SK-N-SH (cell line): ENCODE data around the gene HOXC4. TPM values are rescaled to one million over a fixed set of nuclear protein-coding genes. Genes with fewer than 3 reads are reported as not detected.

Experiments
- CTCF ChIA-PET: fragments of 300-600, 350-600 bp; formaldehyde crosslinking; extraction: SDS; loops from one replicate; lab custom pipeline; 2021; lab: Yijun Ruan, JAX
- POLR2A ChIA-PET: fragments of 350-600 bp; sonication (Branson Sonifier 250); formaldehyde crosslinking; extraction: SDS; loops from one replicate; lab custom pipeline; 2020; ENCODE audit warnings: antibody characterized with exemption, inconsistent platforms; lab: Yijun Ruan, JAX
- DNase-seq: peaks from one replicate; pipeline ENCODE4 v3.0.0; 2012
- H2AFZ ChIP-seq: fragments of 200-600 bp; sonication (generic); 2 replicates; pipeline ENCODE4 v1.8.1; 2016; ENCODE audit warnings: antibody characterized with exemption, mild to moderate bottlenecking, low read depth
- H3F3A ChIP-seq: fragments of 200-600 bp; sonication (generic); replicated peaks from 2 replicates; pipeline ENCODE3; 2016; ENCODE audit warnings: antibody characterized with exemption, mild to moderate bottlenecking; ENCODE audit not compliant: insufficient read depth
- H3K27ac ChIP-seq, 2 experiments: fragments of 200-500 bp in 1 of 2; fragments of 200-600 bp in 1 of 2; sonication (Bioruptor generic) in 1 of 2; sonication (generic), shearing (Covaris generic) in 1 of 2; 2 replicates each; pipeline versions ENCODE4 v1.5.1 to v1.6.1; 2014 to 2016; ENCODE audit warnings: low read depth in 2 of 2, inconsistent platforms in 1 of 2, low read length in 1 of 2, mild to moderate bottlenecking in 1 of 2, mixed read lengths in 1 of 2
- H3K27me3 ChIP-seq: fragments of 200-600 bp; sonication (generic), shearing (Covaris generic); 2 replicates; pipeline ENCODE4 v1.6.1; 2016; ENCODE audit warnings: mixed run types; ENCODE audit not compliant: insufficient read depth
- H3K36me3 ChIP-seq, 2 experiments: fragments of 200-500 bp in 1 of 2; fragments of 200-600 bp in 1 of 2; sonication (Bioruptor generic) in 1 of 2; sonication (generic) in 1 of 2; replicated peaks in 1 of 2; 2 replicates each; pipeline versions ENCODE3 to v1.5.1; 2014 to 2016; ENCODE audit warnings: low read length in 1 of 2, mild to moderate bottlenecking in 1 of 2; ENCODE audit not compliant: insufficient read depth in 2 of 2, control insufficient read depth in 1 of 2
- H3K4me1 ChIP-seq, 2 experiments: fragments of 200-500 bp in 1 of 2; fragments of 200-600 bp in 1 of 2; sonication (Bioruptor generic) in 1 of 2; sonication (generic), shearing (Covaris generic) in 1 of 2; 2 replicates each; pipeline versions ENCODE4 v1.5.1 to v1.6.1; 2014 to 2016; ENCODE audit warnings: low read depth in 1 of 2, low read length in 1 of 2, mixed run types in 1 of 2; ENCODE audit not compliant: insufficient read depth in 2 of 2, control insufficient read depth in 1 of 2
- H3K4me2 ChIP-seq: fragments of 200-600 bp; sonication (generic), shearing (Covaris generic); 2 replicates; pipeline ENCODE4 v1.6.1; 2017; ENCODE audit warnings: mixed run types
- H3K4me3 ChIP-seq, 2 experiments: fragments of 200-500 bp in 1 of 2; fragments of 200-600 bp in 1 of 2; sonication (Bioruptor generic) in 1 of 2; sonication (generic), shearing (Covaris generic) in 1 of 2; 2 replicates each; pipeline versions ENCODE4 v1.5.1 to v1.8.1; 2014 to 2016; ENCODE audit warnings: low read depth in 2 of 2, inconsistent platforms in 1 of 2, low read length in 1 of 2, mild to moderate bottlenecking in 1 of 2, mixed read lengths in 1 of 2, moderate library complexity in 1 of 2
- H3K79me2 ChIP-seq: fragments of 200-600 bp; sonication (generic); 2 replicates; pipeline ENCODE4 v1.8.1; 2017; ENCODE audit warnings: mild to moderate bottlenecking; ENCODE audit not compliant: insufficient read depth
- H3K9ac ChIP-seq: fragments of 200-600 bp; sonication (generic); 2 replicates; pipeline ENCODE4 v1.6.1; 2017; ENCODE audit warnings: mixed run types
- H3K9me2 ChIP-seq: fragments of 200-600 bp; sonication (generic); 2 replicates; pipeline ENCODE4 v1.6.1; 2017; ENCODE audit warnings: mixed run types
- H3K9me3 ChIP-seq: fragments of 200-600 bp; sonication (generic); 2 replicates; pipeline ENCODE4 v1.6.1; 2017; ENCODE audit warnings: mixed run types, mild to moderate bottlenecking, moderate library complexity
- H4K20me1 ChIP-seq: fragments of 200-600 bp; sonication (generic); 2 replicates; pipeline ENCODE4 v1.6.1; 2017; ENCODE audit warnings: mild to moderate bottlenecking, mixed run types; ENCODE audit not compliant: insufficient read depth
- CTCF ChIP-seq: fragments of 200-600 bp; sonication (generic); IDR thresholded peaks from 2 replicates; pipeline ENCODE4 v1.6.1; 2017; ENCODE audit warnings: antibody characterized with exemption, mild to moderate bottlenecking, moderate library complexity
- ELF1 ChIP-seq: IDR thresholded peaks from 2 replicates; pipeline ENCODE4 v1.4.0; 2012
- EP300 ChIP-seq, 2 experiments: IDR thresholded peaks; 2 replicates each; pipeline versions ENCODE4 v1.4.0 to v1.6.1; 2012; ENCODE audit warnings: borderline replicate concordance in 1 of 2, low read depth in 1 of 2, low read length in 1 of 2
- EZH2phosphoT487 ChIP-seq: fragments of 200-600 bp; sonication (generic); IDR thresholded peaks from 2 replicates; pipeline ENCODE4 v1.6.1; 2017; ENCODE audit warnings: low read depth, mixed run types, mild to moderate bottlenecking, antibody characterized with exemption, moderate library complexity, borderline replicate concordance
- FOXJ3 ChIP-seq: sonication (generic); formaldehyde crosslinking; IDR thresholded peaks from 2 replicates; pipeline ENCODE4 v1.5.1; 2020; ENCODE audit warnings: mild to moderate bottlenecking, missing genetic modification reagents
- GATA2 ChIP-seq: sonication (generic); formaldehyde crosslinking; IDR thresholded peaks from 2 replicates; pipeline ENCODE4 v1.5.0; 2020; ENCODE audit warnings: mild to moderate bottlenecking, missing genetic modification reagents
- JUND ChIP-seq: IDR thresholded peaks from 2 replicates; pipeline ENCODE4 v1.4.0; 2012
- RCOR1 ChIP-seq: fragments of 150-350 bp; IDR thresholded peaks from 2 replicates; pipeline ENCODE4 v1.6.1; 2017; ENCODE audit warnings: antibody characterized with exemption, low read length
- SIN3A ChIP-seq: IDR thresholded peaks from 2 replicates; pipeline ENCODE4 v1.6.1; 2012; ENCODE audit warnings: low read depth, mild to moderate bottlenecking, low read length, moderate library complexity, borderline replicate concordance
- TAF1 ChIP-seq: IDR thresholded peaks from 2 replicates; pipeline ENCODE4 v1.6.1; 2012; ENCODE audit warnings: low read depth, mild to moderate bottlenecking, low read length, moderate library complexity, borderline replicate concordance
- YY1 ChIP-seq: IDR thresholded peaks from 2 replicates; pipeline ENCODE4 v1.4.0; 2012; ENCODE audit warnings: low read depth, mild to moderate bottlenecking
- WGBS: methylation state at CpG from one replicate; pipeline ENCODE4 v1.1.6; 2017; ENCODE audit warnings: low lambda C conversion rate; 5-methylcytosine and 5-hydroxymethylcytosine counted together
- polyA plus RNA-seq, 3 experiments: library from polyadenylated mRNA; depleted of rRNA; stranded (reverse); fragments of >200 nt; gene quantifications; 2 replicates each; pipeline ENCODE4 v1.2.3, GENCODE V29; 2012
- TF ChIP-seq, protein P1 (sequence below): IDR thresholded peaks from 2 replicates; pipeline ENCODE4 v1.4.0; 2012; ENCODE audit warnings: low read depth, borderline replicate concordance
- TF ChIP-seq, protein P2 (sequence below): IDR thresholded peaks from 2 replicates; pipeline ENCODE4 v1.4.0; 2012; ENCODE audit warnings: low read depth, borderline replicate concordance
- TF ChIP-seq, protein P3 (sequence below): IDR thresholded peaks from 2 replicates; pipeline ENCODE4 v1.6.1; 2012; ENCODE audit warnings: mild to moderate bottlenecking, low read depth, low read length, moderate library complexity

Gene HOXC4
- polyA plus RNA-seq, 1 of the 3 experiments (the other 2 are of a cell fraction) = 3.7 TPM

DNA sequence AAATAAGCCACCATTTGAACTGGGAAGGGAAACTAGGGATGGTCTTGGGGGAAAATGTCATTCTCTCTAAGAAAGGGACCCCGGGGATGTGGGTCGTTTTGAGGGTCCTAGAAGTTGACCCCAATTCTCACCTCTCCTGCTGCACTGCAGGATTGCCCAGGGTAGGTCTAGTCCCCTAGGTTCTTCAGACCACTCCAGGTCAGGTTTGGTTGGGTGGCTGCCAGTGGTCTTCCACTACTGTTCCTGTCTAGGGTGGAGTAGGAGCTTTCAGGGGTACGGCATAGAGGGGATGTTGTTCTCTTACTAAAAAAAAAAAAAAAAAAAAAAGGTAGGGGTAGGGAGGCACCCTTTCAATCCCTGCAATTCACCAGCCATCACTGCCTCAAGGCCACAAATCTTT, 37.6 kb upstream of the HOXC4 start:
- POLR2A ChIA-PET = interaction anchor here (0.7 kb wide), 1 partner anchor 88 kb away, joined by 4 read pairs; no protein-coding TSS in a partner anchor
- Histone ChIP-seq H3K4me3 (peak overlapping the region; percentile 46 to 69; a peak in 3 of 4 replicates), H3K27ac (peak overlapping the region; percentile 89 to 99; a peak in 3 of 4 replicates)

DNA sequence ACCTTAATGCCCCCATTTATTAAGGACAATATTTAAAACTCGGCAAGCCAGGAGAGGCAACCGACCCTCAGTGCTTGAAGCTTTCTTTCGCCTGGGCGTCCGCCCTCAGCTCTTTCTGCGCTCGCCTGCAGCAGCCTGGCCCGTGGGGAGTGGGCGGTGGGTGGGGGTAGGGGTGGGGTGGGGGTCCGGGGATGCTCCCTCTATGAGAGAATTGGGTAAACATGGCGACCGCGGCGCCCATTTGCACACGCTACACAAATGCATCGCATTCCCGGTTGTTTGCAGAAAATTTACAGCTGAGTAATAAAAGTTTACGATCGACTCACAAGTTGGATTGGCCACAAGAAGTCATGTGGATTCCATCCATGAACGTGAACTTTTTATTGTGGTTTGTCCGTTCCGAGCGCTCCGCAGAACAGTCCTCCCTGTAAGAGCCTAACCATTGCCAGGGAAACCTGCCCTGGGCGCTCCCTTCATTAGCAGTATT, 37.1 kb upstream of the HOXC4 start:
- Histone ChIP-seq H3K27ac (peak overlapping the region; percentile 89 to 99), H4K20me1 (no peaks in the 10 kb centered on the region), H3K27me3 (no peaks in the 10 kb centered on the region), H3K79me2 (peaks cover 10% of the 10 kb centered on the region; the same call in 1 of the 2 replicates), H3K4me3 (peak overlapping the region; percentile 69 to 85), H3K9me2 (no peaks in the 10 kb centered on the region), H3K9ac (peak overlapping the region; percentile 98; the same call in 1 of the 2 replicates), H3K4me2 (peak overlapping the region; percentile 99), H3F3A (peaks cover 17% of the 10 kb centered on the region), H3K9me3 (no peaks in the 10 kb centered on the region), H3K36me3 (no peaks in the 10 kb centered on the region), H2AFZ (peak overlapping the region; percentile 94; the same call in 1 of the 2 replicates), H3K4me1 (peaks cover 7 to 36% of the 10 kb centered on the region in 2 experiments; a peak in 2 of 4 replicates)
- POLR2A ChIA-PET = interaction anchor here (0.7 to 1.8 kb wide), 3 partner anchors 8 to 88 kb away, joined by 3 to 11 read pairs (median 4); partner anchors contain the start of genes HOXC8 and HOXC9
- CTCF ChIA-PET = interaction anchor here (0.6 to 24.5 kb wide), 16 partner anchors 10 to 427 kb away, joined by 3 to 568 read pairs (median 5); partner anchors contain the start of genes HOXC10, HOXC4, HOXC5 and HOXC9
- 18% methylated on average over 23 of the region's 25 CpGs for WGBS
- no peak for DNase-seq
- TF ChIP-seq JUND = no peak
- TF ChIP-seq CTCF = no peak
- no peak for TF ChIP-seq EP300 (IDR thresholded peaks at IDR 0.05; ENCODE audit: borderline replicate concordance in 1 of 2, low read depth in 1 of 2, low read length in 1 of 2)
- no peak; the same call in 1 of the 2 replicates for TF ChIP-seq SIN3A
- TF ChIP-seq GATA2 (CRISPR knock-in tag) = no peak
- TF ChIP-seq YY1 = peak; percentile 80; the same call in 1 of the 2 replicates
- TF ChIP-seq, protein P1, sequence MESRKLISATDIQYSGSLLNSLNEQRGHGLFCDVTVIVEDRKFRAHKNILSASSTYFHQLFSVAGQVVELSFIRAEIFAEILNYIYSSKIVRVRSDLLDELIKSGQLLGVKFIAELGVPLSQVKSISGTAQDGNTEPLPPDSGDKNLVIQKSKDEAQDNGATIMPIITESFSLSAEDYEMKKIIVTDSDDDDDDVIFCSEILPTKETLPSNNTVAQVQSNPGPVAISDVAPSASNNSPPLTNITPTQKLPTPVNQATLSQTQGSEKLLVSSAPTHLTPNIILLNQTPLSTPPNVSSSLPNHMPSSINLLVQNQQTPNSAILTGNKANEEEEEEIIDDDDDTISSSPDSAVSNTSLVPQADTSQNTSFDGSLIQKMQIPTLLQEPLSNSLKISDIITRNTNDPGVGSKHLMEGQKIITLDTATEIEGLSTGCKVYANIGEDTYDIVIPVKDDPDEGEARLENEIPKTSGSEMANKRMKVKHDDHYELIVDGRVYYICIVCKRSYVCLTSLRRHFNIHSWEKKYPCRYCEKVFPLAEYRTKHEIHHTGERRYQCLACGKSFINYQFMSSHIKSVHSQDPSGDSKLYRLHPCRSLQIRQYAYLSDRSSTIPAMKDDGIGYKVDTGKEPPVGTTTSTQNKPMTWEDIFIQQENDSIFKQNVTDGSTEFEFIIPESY = no peak
- peak; percentile 56; the same call in 1 of the 2 replicates for TF ChIP-seq TAF1
- no peak for TF ChIP-seq RCOR1
- TF ChIP-seq EZH2phosphoT487 = no peak
- TF ChIP-seq, protein P2, sequence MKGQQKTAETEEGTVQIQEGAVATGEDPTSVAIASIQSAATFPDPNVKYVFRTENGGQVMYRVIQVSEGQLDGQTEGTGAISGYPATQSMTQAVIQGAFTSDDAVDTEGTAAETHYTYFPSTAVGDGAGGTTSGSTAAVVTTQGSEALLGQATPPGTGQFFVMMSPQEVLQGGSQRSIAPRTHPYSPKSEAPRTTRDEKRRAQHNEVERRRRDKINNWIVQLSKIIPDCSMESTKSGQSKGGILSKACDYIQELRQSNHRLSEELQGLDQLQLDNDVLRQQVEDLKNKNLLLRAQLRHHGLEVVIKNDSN = peak; percentile 28; the same call in 1 of the 2 replicates
- TF ChIP-seq FOXJ3 (CRISPR knock-in tag) = no peak
- no peak for TF ChIP-seq ELF1

More for the DNA sequence above, 37.6 kb upstream of the HOXC4 start:
- Histone ChIP-seq H3K9me2 (no peaks in the 10 kb centered on the region), H3K36me3 (no peaks in the 10 kb centered on the region), H3F3A (peaks cover 17% of the 10 kb centered on the region), H3K27me3 (no peaks in the 10 kb centered on the region), H3K4me2 (peak overlapping the region; percentile 70; the same call in 1 of the 2 replicates), H3K4me1 (peaks cover 7 to 33% of the 10 kb centered on the region in 2 experiments; a peak in 2 of 4 replicates), H3K9me3 (no peaks in the 10 kb centered on the region), H2AFZ (peak overlapping the region; percentile 94; the same call in 1 of the 2 replicates), H3K79me2 (peaks cover 10% of the 10 kb centered on the region; the same call in 1 of the 2 replicates), H4K20me1 (no peaks in the 10 kb centered on the region), H3K9ac (peak overlapping the region; percentile 98; the same call in 1 of the 2 replicates)
- CTCF ChIA-PET = interaction anchor here (0.6 to 24.5 kb wide), 13 partner anchors 10 to 428 kb away, joined by 3 to 568 read pairs (median 7); partner anchors contain the start of genes HOXC10, HOXC4, HOXC5 and HOXC9
- WGBS = 88% methylated on average over 3 of the region's 3 CpGs
- DNase-seq = no peak
- TF ChIP-seq FOXJ3 (CRISPR knock-in tag) (no peak), TAF1 (no peak), ELF1 (no peak)
- TF ChIP-seq, protein P3, sequence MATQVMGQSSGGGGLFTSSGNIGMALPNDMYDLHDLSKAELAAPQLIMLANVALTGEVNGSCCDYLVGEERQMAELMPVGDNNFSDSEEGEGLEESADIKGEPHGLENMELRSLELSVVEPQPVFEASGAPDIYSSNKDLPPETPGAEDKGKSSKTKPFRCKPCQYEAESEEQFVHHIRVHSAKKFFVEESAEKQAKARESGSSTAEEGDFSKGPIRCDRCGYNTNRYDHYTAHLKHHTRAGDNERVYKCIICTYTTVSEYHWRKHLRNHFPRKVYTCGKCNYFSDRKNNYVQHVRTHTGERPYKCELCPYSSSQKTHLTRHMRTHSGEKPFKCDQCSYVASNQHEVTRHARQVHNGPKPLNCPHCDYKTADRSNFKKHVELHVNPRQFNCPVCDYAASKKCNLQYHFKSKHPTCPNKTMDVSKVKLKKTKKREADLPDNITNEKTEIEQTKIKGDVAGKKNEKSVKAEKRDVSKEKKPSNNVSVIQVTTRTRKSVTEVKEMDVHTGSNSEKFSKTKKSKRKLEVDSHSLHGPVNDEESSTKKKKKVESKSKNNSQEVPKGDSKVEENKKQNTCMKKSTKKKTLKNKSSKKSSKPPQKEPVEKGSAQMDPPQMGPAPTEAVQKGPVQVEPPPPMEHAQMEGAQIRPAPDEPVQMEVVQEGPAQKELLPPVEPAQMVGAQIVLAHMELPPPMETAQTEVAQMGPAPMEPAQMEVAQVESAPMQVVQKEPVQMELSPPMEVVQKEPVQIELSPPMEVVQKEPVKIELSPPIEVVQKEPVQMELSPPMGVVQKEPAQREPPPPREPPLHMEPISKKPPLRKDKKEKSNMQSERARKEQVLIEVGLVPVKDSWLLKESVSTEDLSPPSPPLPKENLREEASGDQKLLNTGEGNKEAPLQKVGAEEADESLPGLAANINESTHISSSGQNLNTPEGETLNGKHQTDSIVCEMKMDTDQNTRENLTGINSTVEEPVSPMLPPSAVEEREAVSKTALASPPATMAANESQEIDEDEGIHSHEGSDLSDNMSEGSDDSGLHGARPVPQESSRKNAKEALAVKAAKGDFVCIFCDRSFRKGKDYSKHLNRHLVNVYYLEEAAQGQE = no peak
